ENCODE data around the gene IKZF5.

IKZF5 gene

GRCh38 chr10:123008355-123009104, at the start of gene IKZF5, which contains the start of gene ACADSB:
Gene IKZF5 (minus strand): TSS chr10:123008795. CDS start chr10:122998625, 10,170 bp downstream.
Gene ACADSB (plus strand): TSS chr10:123009006. CDS start chr10:123009030, 24 bp downstream.
- no peaks in the 10 kb centered on the region for H3K9me3 Mint-ChIP-seq
- peak; percentile 96 for ATAC-seq

DNA sequence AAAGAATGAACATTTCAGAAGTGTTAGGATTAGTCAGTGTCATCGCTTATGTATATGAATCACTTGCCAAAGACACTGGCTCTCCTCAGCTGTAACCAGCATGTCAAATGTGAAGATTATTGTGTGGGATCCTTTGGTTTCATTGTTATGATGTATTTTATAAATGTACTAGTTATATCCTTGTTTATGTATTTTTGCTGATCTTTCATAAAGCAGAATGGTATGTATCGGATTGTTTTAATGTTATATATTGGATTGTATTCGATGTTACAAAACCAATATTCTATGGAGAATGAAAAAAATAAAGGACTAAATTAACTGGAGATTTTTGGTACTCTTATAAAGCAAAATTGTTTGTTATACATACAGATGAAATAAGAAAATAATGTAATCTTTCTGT, 49.4 kb upstream of the IKZF5 start:
- no peaks in the 10 kb centered on the region for H3K27me3 Mint-ChIP-seq
- no peak overlapping the region for H3K4me3 Mint-ChIP-seq
- H3K9me3 Mint-ChIP-seq: peaks cover 2% of the 10 kb centered on the region
- ATAC-seq: no peak
- no peak overlapping the region for H3K27ac Mint-ChIP-seq
- H3K4me1 Mint-ChIP-seq: no peaks in the 10 kb centered on the region
- peaks cover 35% of the 10 kb centered on the region for H3K36me3 Mint-ChIP-seq

More at GRCh38 chr10:123008355-123009104, at the start of gene IKZF5, which contains the start of gene ACADSB:
- Mint-ChIP-seq H3K4me3 (peak within 1 kb of the TSS; percentile 94), H3K27ac (peak within 1 kb of the TSS; percentile 92), H3K36me3 (peaks cover 9% of the 10 kb centered on the region), H3K4me1 (peaks cover 43% of the 10 kb centered on the region), H3K27me3 (no peaks in the 10 kb centered on the region)

DNA sequence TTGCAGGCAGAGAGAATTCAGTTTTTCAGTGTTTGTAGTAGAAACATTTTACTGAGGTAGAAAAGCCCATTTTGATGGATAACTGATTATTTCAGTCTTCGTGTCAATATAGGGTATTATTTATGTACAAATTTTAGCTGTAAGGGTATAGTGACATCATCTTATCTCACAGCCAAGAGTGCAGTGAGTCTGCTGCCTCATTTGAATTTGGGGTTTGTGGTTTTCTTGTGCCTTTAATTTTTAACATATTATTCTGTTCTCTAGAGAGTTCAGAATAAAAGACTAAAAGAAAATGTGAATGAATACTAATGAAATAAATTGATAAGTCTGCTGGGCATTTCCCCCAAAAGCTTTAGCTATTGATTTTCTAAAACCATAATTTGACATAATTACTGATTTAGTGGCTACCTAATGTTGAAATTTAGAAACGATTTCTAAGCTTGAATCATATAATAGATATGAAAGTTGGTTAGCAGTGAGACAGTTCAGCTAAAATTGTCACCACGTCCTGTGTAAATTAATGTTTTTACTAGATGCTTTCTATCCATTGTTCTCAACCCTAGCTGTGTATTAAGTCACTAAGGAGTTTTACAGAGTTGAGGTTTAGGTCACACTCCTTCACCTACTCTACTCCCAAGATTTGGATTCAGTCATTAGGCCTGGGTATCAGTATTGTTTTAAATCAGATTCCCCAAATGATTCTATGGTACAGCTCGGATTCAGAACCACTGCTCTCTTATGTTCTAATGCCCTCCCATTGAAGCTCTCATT, 37.6 kb upstream of the IKZF5 start:
- no peak for ATAC-seq
- peaks cover 23% of the 10 kb centered on the region for H3K36me3 Mint-ChIP-seq
- H3K9me3 Mint-ChIP-seq: no peaks in the 10 kb centered on the region

DNA sequence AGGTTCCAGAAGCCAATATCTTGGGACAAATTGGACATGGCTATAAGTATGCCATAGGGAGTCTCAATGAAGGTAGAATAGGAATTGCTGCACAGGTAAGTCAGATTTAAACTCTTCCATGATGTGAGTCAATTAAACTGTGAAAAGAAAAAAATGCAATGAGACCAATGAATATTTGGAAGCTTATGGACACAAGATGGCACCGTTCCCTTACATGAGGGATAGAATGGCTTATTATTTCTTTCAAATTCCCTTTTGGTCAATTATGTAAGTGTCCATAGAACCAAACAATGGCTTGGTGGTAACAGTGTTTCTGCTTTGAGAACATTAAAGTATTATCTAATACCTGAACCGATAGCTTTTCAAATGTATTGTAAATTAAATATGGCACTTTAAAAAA, 35.8 kb upstream of the IKZF5 start:
- no peak for ATAC-seq
- Mint-ChIP-seq H3K27ac (no peak overlapping the region), H3K36me3 (peaks cover 15% of the 10 kb centered on the region), H3K9me3 (no peaks in the 10 kb centered on the region), H3K4me3 (no peak overlapping the region), H3K4me1 (no peaks in the 10 kb centered on the region), H3K27me3 (no peaks in the 10 kb centered on the region)

More for the DNA sequence above, 37.6 kb upstream of the IKZF5 start:
- Mint-ChIP-seq H3K4me3 (no peak overlapping the region), H3K4me1 (no peaks in the 10 kb centered on the region), H3K27ac (no peak overlapping the region), H3K27me3 (no peaks in the 10 kb centered on the region)

GRCh38 chr10:123043409-123043925, 34.9 kb upstream of the IKZF5 start:
- H3K27ac Mint-ChIP-seq: no peak overlapping the region
- no peak overlapping the region for H3K4me3 Mint-ChIP-seq
- ATAC-seq: peak; percentile 69
- H3K4me1 Mint-ChIP-seq: no peaks in the 10 kb centered on the region
- H3K9me3 Mint-ChIP-seq: no peaks in the 10 kb centered on the region
- H3K36me3 Mint-ChIP-seq: peaks cover 12% of the 10 kb centered on the region
- H3K27me3 Mint-ChIP-seq: no peaks in the 10 kb centered on the region

GRCh38 chr10:123042708-123043408, 34.3 kb upstream of the IKZF5 start:
- Mint-ChIP-seq H3K4me3 (no peak overlapping the region), H3K9me3 (no peaks in the 10 kb centered on the region), H3K27me3 (no peaks in the 10 kb centered on the region), H3K27ac (no peak overlapping the region), H3K4me1 (no peaks in the 10 kb centered on the region), H3K36me3 (peaks cover 6% of the 10 kb centered on the region)
- ATAC-seq: no peak

DNA sequence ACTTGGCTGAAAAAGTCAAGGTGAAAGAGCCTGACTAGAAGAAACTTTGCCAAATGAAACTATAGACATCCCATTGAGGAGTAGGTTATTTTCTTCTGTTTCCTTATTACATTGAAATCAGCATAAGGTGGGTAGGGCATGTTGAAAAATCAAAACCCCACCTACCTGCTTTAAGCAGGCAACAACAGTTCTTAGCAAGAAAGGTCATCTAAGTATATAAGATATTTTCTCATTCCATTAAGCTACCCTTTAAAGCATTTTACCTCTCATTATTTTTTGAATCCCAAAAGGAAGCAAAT, 31.0 kb upstream of the IKZF5 start:
- no peak overlapping the region for H3K4me3 Mint-ChIP-seq
- no peak overlapping the region for H3K27ac Mint-ChIP-seq
- ATAC-seq: no peak
- no peaks in the 10 kb centered on the region for H3K9me3 Mint-ChIP-seq
- H3K4me1 Mint-ChIP-seq: no peaks in the 10 kb centered on the region
- H3K27me3 Mint-ChIP-seq: no peaks in the 10 kb centered on the region
- H3K36me3 Mint-ChIP-seq: peaks cover 17% of the 10 kb centered on the region

DNA sequence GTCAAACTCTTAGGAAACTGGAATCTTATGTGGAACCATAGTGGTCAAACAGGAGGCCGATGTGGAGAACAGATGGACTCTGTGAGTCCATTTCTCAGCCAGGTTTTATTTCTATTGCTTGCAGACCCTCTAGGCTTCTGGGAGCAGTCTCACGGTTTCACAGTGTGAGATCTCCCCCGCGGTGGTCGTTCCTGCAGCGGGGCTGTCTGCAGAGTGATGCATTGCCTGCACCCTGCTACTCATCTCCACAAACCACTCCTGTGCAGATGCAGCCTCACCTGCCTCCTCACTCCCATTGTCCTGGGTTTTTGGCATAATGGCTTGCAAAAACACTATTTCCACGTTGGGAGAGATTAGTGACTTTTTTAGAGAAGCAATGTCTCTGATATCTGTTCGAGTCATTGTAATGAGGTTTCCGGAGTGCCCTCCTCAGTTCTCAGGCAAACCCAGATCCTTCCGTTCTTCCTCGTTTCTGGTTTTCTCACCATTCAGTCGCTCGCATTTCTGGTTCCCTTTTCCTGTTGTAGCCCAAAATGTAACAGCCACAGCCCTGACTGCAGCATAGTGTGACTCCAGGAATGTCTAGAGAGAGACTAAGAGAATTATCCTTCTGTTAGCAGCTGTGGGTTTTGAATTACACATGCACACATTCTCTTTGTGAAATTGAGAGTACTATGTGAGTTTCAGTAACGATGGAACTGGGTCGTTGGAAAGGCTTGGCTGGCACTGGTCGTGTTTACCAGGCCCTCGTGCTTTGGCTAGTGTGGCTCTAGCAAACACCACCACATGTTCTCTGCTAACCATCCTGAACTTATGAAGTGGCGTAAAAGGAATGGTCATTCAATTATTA, 30.4 kb upstream of the IKZF5 start:
- Mint-ChIP-seq H3K27me3 (no peaks in the 10 kb centered on the region), H3K36me3 (peaks cover 22% of the 10 kb centered on the region), H3K9me3 (no peaks in the 10 kb centered on the region), H3K4me3 (no peak overlapping the region), H3K27ac (no peak overlapping the region), H3K4me1 (no peaks in the 10 kb centered on the region)
- no peak for ATAC-seq

DNA sequence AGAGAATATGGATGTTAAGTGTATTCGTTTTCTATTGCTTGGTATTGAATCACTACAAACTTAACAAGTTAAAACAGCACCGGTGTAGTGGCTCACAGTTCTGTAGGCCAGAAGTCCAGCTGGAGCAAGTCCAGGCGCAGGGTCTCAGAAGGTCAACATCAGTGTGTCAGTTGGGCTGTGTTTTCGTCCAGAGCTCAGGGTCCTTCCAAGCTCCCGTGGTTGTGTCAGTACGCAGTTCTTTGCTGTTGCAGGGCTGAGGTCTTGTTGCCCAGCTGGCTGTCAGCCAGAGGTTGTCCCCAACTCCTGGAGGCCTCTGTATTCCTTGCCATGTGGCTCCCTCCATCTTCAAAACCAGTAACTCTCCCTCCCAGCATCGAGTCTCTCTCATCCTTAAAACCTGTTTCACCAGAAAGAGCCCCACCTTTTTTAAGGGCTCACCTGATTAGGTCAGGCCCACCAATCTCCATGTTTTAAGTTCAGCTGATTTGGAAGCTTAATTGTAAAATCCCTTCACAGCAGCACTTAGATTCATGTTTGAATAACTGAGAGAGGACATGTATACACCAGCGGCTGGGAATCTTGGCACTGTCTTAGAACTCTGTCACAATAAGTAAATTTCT, 27.0 kb upstream of the IKZF5 start:
- H3K9me3 Mint-ChIP-seq: no peaks in the 10 kb centered on the region
- no peak for ATAC-seq
- H3K36me3 Mint-ChIP-seq: peaks cover 22% of the 10 kb centered on the region
- H3K4me3 Mint-ChIP-seq: no peak overlapping the region
- no peaks in the 10 kb centered on the region for H3K4me1 Mint-ChIP-seq
- H3K27ac Mint-ChIP-seq: no peak overlapping the region
- H3K27me3 Mint-ChIP-seq: no peaks in the 10 kb centered on the region

DNA sequence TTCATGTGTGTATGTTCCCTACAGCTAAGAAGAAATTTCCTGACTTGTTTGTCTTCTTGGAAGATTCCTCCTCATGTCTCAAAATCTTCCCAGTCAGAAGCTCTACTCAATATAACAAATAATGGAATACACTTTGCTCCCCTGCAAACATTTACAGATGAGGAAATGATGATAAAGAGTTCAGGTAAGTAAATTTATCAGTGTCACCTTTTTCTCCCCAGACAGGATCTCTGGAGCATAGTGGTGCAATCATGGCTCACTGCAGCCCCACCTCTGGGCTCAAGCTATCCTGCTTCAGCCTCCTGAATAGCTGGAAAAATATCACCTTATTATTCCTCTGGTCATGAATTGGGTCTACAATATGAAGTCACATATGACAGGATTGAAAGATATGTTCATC, 25.7 kb upstream of the IKZF5 start:
- ATAC-seq: no peak
- H3K27me3 Mint-ChIP-seq: no peaks in the 10 kb centered on the region
- H3K4me1 Mint-ChIP-seq: no peaks in the 10 kb centered on the region
- H3K27ac Mint-ChIP-seq: no peak overlapping the region
- no peak overlapping the region for H3K4me3 Mint-ChIP-seq
- H3K36me3 Mint-ChIP-seq: peaks cover 26% of the 10 kb centered on the region
- H3K9me3 Mint-ChIP-seq: no peaks in the 10 kb centered on the region

- peaks cover 22% of the 10 kb centered on the region for H3K36me3 Mint-ChIP-seq
- peaks cover 5% of the 10 kb centered on the region for H3K4me1 Mint-ChIP-seq
- no peak overlapping the region for H3K27ac Mint-ChIP-seq
- H3K27me3 Mint-ChIP-seq: no peaks in the 10 kb centered on the region
- ATAC-seq: no peak
- no peak overlapping the region for H3K4me3 Mint-ChIP-seq
- no peaks in the 10 kb centered on the region for H3K9me3 Mint-ChIP-seq
Observed at GRCh38 chr10:123031124-123031523, 22.5 kb upstream of the IKZF5 start.

DNA sequence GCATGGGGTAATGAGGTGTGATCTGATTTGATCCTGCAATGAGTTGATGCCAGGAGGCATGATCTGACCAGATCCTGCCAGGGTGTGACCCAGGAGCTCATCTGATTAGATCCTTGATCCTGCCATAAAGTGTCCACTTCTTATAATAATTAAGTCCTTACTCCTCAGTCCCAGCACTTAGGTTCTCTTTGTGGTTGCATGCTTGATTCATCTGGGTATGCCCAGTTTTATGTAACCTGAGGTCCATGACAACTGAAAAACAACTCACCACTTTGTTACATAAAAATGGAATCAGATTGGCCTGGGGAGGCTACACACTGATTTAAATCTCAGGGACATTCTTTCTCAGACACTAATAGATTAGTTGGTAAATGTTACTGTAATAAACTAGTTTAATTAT, 19.3 kb upstream of the IKZF5 start:
- peaks cover 6% of the 10 kb centered on the region for H3K36me3 Mint-ChIP-seq
- H3K27me3 Mint-ChIP-seq: no peaks in the 10 kb centered on the region
- no peaks in the 10 kb centered on the region for H3K9me3 Mint-ChIP-seq
- no peak for ATAC-seq
- peaks cover 12% of the 10 kb centered on the region for H3K4me1 Mint-ChIP-seq
- H3K27ac Mint-ChIP-seq: no peak overlapping the region
- H3K4me3 Mint-ChIP-seq: no peak overlapping the region

DNA sequence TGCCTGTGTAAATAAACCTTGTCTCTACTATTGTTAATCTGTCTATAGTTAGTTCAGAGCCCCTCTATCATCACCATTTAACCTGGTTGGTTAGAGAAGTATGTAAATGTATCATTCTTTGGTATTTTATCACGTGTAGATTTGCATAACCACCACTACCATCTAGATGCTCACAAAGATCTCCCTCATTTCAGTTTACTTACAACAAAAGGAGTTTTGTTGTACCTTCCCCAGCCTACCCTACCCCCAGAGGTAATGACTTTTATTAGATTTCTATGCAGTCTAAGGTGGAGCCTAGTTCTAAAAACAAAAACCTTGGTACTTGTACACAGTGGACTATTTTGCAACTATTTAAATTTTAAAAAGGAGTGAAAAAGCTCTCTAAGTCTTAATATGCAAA, 17.7 kb upstream of the IKZF5 start:
- no peak overlapping the region for H3K4me3 Mint-ChIP-seq
- no peak for ATAC-seq
- peaks cover 12% of the 10 kb centered on the region for H3K4me1 Mint-ChIP-seq
- H3K36me3 Mint-ChIP-seq: peaks cover 6% of the 10 kb centered on the region
- no peaks in the 10 kb centered on the region for H3K9me3 Mint-ChIP-seq
- H3K27ac Mint-ChIP-seq: no peak overlapping the region
- H3K27me3 Mint-ChIP-seq: no peaks in the 10 kb centered on the region

DNA sequence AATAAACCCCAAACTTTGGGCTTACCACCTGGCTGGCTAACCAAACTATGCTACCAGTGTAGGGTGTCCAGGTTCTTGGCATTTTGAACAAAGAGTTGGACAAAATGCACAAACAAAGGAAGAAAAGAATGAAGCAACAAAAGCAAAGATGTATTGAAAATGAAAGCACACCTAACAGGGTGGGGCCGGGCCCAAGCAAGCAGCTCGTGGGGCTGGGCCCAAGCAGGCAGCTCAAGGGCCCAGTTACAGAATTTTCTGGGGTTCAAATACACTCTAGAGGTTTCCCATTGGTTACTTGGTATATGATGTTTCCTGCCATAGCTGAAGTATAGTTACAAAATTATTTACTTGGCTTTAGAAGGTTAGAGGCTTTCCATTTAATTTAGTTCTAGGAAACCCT, 15.9 kb upstream of the IKZF5 start:
- no peak for ATAC-seq
- H3K4me1 Mint-ChIP-seq: peaks cover 12% of the 10 kb centered on the region
- no peaks in the 10 kb centered on the region for H3K27me3 Mint-ChIP-seq
- H3K36me3 Mint-ChIP-seq: peaks cover 5% of the 10 kb centered on the region
- H3K27ac Mint-ChIP-seq: no peak overlapping the region
- no peaks in the 10 kb centered on the region for H3K9me3 Mint-ChIP-seq
- no peak overlapping the region for H3K4me3 Mint-ChIP-seq
